GM19324 (cell line): Measurements from ENCODE around the gene PPP3R1.

Source experiments
- ATAC-seq: cut with Tn5 transposase; IDR thresholded peaks from one replicate; pipeline ENCODE4 v1.9.1; 2021; ENCODE audit warnings: mild to moderate bottlenecking, moderate library complexity; ENCODE audit not compliant: unreplicated experiment, low FRiP score

PPP3R1 gene

DNA sequence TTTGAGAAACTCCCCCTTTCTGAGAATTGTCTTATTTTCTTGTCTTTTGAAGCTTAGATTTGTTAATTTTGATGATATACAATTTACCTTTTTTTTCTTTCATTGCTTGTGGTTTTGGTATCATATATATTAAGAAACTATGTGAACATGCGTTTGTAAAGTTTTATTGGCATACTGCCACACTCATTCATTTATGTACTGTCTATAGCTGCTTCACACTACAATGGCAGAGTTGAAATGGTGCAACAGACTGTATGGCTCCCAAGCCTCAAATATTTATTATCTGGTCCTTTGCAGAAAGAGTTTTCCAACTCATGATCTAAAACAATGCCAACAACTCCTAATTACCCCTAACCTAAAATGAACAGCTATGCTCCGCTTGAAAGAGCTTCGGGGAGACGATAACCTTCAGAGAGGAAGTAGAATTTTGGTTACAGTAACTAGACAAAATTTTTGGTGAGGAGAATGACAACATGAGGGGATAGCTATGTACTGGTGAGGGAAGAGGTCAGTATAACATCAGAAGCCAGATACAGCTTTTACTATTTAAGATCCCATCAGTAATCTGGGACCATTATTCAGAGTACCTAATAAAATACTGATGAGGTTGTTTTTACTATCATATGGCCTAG is 16.1 kb downstream of the PPP3R1 start:
- no peak for ATAC-seq

- no peak for ATAC-seq
Observed at GRCh38 chr2:68235090-68235489, 17.2 kb downstream of the PPP3R1 start.

DNA sequence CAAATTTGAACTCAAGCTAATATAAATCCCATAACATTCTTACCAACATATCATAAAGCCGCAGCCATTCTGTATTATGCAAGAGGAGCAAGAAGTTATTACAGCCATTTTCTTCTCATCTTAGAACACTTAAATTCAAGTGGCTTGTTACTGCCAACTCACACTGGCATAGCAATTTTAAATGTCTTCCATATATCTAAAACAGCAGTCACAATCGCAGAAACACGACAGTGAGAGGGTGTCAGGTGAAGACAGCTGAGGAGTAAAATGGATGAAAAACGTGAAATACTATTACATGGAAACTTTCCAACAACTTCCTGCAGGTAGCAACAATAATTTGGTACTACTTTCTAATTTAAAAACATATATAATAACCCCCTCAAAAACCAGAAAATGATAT is 17.9 kb downstream of the PPP3R1 start:
- no peak for ATAC-seq

DNA sequence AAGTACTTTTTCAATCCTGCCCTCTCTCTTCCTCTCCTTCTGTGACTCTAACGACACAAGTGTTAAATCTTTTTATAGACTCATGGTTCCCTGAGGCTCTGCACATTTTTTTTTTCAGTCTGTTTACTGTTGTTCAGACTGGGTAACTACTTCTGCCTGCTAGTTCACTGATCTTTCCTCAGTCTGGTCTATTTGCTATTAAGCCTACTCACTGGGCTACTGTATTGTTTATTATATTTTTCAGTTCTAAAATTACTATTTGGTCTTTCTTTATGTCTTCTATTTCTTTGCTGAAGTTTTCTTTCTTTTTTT is 21.3 kb downstream of the PPP3R1 start:
- ATAC-seq, result no peak

DNA sequence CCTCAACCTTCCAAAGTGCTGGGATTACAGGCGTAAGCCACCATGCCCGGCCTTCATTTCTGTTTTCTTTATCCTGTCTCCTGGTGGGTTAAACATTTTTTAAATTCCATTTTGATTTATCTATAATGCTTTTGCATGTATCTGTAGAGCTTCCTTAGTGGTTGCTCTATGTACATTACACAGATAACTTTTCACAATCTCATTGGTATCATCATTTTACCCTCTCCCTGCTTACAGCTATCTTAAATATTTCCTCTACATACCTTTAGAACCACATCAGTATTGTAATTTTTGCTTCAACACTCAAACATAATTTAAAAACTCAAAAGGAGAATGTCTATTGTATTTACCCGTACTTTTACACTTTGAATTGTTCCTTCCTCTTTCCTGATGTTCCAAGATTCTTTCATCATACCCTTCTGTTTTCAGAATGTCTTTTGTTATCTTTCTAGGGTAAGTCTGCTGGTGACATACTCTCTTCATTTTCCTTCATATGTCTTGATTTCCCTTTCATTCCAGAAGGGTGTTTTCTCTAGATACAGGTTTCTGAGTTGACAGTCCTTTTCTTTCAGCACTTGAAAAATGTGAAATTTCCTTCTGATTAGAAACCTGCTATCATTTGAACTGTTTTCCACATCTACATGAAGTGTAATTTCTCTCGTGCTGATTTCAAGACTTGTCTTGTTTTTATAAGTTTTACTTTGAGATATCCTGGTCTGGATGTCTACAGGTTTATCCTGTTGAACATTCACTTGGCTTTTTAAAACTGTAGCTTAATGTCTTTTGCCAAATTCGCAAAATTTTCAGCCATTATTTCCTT is 21.9 kb downstream of the PPP3R1 start:
- ATAC-seq, result no peak

DNA sequence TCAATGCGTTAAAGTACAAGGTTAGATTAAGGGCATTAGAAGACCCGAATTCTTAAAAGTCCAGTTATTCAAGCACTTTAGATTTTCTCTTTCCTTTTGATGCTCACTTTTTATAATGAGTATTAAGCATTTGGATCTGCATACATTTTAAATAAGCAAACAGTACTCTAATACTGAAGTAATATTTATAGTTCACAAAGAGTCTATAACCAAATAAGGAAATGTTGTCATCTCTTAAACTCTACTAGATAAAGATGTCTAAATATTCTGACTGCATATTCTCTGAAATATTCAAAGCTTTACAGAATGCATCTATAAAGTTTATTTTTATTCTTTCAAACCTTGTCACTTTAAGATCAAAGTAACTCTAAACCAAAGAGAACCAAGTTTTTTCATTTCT is 25.5 kb downstream of the PPP3R1 start:
- ATAC-seq, result no peak

GRCh38 chr2:68225119-68225632 is 27.2 kb downstream of the PPP3R1 start:
- ATAC-seq, result no peak

DNA sequence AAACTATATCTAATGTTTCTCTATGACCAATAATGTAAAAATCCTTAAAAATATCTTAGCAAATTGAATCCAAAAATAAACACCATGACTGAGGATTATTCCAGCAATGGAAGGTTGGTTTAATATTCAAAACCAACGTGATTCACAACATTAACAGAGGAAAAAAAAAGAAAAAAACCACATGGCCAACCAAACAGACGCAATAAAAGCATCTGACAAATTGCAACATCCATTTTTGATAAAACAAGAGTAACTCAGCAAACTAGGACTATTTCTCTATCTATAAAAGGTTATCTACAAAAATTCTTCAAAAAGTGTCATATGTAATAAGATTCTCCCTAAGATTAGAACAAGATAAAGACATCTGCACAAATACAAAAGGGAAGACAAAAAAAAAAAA is 28.9 kb downstream of the PPP3R1 start:
- no peak for ATAC-seq

GRCh38 chr2:68222287-68222686 is 30.0 kb downstream of the PPP3R1 start:
- ATAC-seq, result no peak

DNA sequence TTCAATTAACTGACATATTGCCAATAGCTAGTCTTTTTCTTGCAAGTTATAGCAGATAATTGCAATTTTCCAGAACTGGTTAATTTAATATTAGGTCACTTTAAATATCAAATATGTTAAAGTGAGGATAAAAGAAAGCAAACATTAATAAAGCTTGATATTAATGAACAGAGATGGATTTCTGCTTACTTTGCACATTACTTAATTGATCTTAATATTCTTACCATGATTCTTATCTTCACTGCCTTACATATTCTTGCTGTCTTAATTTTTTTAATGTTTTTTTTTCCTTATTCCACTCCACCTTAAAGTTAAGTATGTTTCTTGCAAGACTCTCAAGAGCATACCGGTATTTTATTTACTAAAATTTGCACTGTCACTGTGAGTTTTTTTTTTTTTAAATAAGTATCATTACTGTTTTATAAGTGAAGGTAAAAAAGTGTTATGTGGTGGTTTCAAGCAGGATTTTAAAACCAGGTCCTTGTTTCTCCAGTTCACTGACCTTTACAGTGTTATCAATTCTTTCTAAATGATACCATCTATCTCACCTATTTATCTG is 33.9 kb downstream of the PPP3R1 start:
- no peak for ATAC-seq

DNA sequence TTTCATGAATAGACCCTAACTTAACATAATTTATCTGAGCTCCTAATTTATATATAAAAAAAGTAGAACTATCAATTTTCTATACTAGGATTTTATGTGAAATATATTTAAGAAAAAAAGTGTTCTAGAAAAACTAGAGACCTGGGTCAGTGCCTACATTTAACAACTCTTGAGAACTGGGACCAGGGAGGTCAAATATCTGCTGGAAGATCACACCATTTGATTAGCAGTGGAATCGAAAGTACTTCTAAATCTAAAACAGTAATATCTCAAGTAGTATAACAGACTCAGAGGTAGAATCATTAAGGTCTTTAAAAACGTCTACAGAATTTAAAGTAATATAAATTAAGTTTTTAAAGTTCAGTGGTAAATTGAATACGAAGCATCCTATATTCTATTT is 34.6 kb downstream of the PPP3R1 start:
- no peak for ATAC-seq

DNA sequence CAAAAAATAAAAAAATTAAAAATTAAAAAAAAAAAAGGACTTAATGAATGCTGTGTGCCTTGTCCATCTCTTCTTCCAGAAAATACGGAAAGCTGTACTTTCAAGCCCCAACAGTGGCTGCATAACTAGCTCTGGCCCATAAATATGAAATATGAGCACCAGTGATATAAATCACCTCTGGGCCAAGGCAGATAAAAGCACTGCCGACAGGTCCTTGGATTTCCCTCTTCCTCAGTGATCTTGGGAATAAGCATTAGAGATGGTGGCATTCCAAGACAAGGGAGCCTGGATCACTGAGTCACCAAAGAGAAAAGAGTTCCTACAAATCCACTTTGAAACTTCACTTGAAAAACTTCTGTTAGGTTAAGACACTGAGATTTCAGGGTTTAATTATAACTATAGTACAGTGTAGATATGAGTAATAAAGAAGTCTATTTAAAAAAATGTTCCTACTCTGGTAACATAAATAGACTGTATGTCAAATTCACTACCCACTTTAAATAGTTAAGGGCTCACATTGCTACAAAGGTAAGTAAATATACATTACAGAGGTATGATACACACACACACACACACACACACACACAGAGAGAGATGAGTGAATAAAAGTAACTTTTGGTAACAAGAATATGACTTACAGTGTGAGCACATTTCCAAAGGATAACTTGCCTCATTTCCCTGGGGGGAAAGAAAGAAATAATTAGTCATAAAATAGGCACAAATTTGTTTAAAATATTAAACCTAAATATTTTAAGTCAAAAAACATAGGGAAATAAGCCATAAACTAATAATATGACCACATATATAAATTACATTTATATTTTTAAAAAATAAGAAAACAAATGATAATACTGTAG is 35.6 kb downstream of the PPP3R1 start:
- ATAC-seq, result no peak

GRCh38 chr2:68214381-68214780 is 38.0 kb downstream of the PPP3R1 start:
- peak; percentile 88 for ATAC-seq

DNA sequence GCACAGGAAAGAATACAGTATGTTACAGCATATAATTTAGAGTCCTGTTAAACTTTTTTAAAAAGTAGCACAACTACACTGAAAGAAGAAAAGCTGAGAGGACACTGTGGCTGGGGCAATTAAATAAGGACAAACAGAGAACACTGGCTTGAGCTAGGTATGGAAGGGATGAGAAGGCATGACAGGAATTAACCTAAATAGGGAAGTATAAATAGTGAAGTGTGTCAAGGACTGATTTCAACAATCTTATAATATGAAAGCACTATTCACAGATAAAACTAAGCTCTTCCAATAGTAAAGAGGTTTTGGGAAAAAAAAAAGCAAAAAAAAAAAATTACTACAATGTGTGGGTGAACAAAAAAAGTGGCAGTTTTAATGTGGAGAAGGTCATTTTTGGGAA is 45.5 kb downstream of the PPP3R1 start:
- no peak for ATAC-seq

GRCh38 chr2:68203587-68203986 is 48.7 kb downstream of the PPP3R1 start:
- peak; percentile 94 for ATAC-seq

- no peak for ATAC-seq
Observed at GRCh38 chr2:68200157-68200787, 52.1 kb downstream of the PPP3R1 start.

- no peak for ATAC-seq
Observed at GRCh38 chr2:68196120-68196716, 56.1 kb downstream of the PPP3R1 start.

GRCh38 chr2:68195096-68195495 is 57.2 kb downstream of the PPP3R1 start:
- no peak for ATAC-seq

- no peak for ATAC-seq
Observed at GRCh38 chr2:68193787-68194372, 58.5 kb downstream of the PPP3R1 start.

DNA sequence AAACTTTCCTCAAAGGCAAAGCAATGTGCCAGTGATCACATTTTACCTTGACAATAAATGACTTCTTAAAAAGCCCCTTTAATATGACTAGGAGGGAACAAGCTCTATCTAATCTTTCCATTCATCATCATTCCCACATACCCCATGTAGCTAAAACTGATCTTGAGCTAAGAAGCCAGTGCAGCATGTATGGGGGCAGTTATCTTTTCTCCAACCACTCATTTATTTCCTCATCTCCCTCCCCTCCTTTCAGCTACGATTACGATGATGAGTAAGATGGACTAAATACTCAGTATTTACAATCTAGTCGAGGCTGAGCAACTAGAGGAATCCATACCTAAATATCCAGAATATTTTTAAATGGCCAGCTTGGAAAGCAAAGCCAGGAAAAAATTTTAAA is 59.2 kb downstream of the PPP3R1 start:
- ATAC-seq, result no peak
